Ureter (tissue), 1 donor: ENCODE measurements around the gene SCLT1. TPM values are rescaled to one million over a fixed set of nuclear protein-coding genes. Genes with fewer than 3 reads are reported as not detected.
"Not testable (repeated sequence)": the region's sequence is repeated elsewhere in the genome, so short reads cannot be mapped to it uniquely, and the experiment has no call there.

Source experiments
- DNase-seq: peaks from one replicate; pipeline ENCODE4 v3.0.0-alpha.2; 2020; ENCODE audit warnings: low spot score
- total RNA-seq: library from RNA; stranded (reverse); gene quantifications from one replicate; pipeline ENCODE4 v1.2.4, GENCODE V29; 2023
- donor health status: DM: yes; HTN: yes; CAD: no.

The SCLT1 gene
- total RNA-seq, 1 donor from 2014 or later, result 21.7 TPM

GRCh38 chr4:129069537-129069936 is 23.8 kb downstream of the SCLT1 start:
- not testable (repeated sequence) for DNase-seq

GRCh38 chr4:129064717-129065116 is 28.6 kb downstream of the SCLT1 start:
- DNase-seq, result no peak

DNA sequence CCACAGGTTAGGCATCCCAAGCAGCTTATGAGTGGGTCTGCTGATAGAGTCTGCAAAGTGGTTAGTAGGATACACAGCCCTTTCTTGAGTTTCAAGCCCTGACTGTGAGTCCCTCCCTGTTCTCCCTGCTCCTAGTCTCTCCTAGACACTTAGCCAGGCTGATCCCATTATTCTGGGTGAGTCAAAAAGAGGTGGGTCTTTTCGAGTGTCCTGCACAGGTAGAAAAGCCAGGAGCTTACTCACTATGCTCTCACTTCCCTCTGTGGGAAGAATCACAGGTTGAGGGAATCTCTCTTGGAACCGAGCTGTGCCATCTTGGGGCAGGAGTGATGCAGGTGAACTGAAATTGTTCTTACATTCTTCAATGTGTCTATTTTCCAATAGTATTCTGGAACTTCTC is 29.7 kb downstream of the SCLT1 start:
- DNase-seq, result no peak

DNA sequence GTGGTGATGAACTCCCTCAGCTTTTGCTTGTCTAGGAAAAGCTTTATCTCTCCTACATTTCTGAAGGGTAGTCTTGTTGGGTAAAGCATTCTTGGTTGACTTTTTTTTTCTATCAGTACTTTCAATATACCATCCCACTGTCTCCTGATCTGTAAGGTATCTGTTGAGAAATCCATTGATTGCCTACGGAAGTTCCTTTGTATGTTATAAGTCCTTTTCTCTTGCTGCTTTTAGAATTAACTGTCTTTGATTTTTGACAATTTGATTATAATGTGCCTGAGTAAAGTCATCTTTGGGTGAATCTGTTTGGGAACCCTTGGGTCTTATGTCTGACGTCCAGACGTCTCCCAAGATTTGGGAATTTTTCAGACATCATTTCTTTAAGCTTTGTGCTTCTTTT is 30.8 kb downstream of the SCLT1 start:
- DNase-seq, result no peak

DNA sequence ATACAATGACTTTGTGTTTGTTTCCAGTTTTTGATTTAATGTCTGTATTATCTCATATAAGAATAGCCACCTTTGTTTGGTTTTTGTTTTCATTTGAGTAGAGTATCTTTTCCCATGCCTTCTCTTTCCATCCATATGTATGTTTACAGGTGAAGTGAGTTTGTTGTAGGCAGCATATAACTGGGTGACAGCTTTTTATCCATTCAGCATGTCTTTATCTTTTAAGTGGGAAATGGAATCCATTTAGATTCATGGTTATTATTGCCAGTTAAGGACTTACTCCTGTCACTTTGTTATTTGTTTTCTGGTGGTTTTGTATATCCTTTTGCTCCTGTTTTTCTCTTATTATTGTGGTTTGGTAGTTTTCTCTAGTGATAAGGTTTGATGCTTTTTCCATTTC is 34.3 kb downstream of the SCLT1 start:
- DNase-seq, result no peak

- no peak for DNase-seq
Observed at GRCh38 chr4:129046055-129046959, 47.0 kb downstream of the SCLT1 start.

- DNase-seq, result no peak
Observed at GRCh38 chr4:129043523-129043922, 49.8 kb downstream of the SCLT1 start.

GRCh38 chr4:129040471-129040870 is 52.9 kb downstream of the SCLT1 start:
- no peak for DNase-seq

DNA sequence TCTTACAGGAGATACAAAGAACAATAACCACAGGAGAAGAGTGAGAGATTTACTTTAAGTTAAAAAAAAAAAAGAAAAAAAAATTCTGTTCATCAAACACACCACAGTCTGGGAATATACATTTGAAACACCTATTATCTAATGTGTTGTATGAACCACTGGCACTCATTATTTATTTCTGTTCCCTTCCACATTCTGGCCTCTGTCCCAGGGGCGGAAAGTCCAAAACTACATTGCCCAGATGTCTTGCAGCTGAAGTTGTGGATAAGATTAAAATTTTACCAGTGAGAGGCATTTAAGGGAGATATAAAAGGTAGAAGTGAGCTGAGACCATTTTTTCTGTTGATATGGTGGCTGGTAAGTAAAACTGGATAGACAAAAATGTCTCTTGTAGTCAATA is 56.2 kb downstream of the SCLT1 start:
- no peak for DNase-seq

DNA sequence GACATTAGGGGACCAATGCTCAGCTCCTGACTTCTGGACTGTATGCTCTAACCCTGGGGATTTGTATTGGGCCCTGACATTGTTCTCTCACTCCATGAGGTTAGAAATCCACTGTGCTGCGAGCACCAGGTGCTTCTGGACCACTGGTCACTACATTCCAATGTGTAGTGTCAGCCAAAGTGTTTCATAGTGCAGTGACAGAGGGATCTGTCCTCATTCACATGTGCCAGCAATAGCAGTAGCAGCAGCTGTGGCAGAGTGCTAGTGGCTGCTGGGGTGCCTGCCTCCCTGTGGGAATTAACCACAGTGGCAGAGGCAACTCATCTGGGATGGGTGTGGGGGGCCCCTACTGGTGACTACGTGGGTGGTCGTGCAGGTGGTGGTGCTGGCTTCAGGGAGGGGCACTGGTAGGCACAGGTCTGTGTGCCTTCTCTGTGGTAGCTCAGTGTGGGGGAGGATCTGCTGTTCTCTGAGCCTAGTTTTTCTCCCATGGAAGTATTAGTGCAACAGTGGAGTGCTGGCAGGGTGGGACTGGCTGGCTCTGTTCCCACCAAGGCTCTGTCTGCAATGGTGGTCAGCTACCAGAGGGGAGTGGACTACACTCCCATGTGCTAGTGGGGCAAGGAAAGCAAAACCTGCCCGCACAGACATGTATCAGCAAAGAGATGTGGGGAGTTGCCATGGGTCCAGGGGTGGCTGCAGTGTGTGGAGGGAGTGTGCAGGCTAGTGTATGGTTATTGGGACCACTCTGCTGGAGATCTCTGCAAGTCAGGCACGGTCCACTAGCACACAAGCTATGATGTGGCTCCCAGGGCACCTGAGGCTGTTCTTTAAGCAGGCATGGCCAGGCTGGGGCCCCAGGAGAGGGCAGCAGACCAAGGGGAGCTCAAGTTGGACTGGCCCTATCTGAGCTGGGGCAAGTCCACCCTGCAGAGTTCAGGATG is 78.5 kb downstream of the SCLT1 start:
- DNase-seq, result no peak

DNA sequence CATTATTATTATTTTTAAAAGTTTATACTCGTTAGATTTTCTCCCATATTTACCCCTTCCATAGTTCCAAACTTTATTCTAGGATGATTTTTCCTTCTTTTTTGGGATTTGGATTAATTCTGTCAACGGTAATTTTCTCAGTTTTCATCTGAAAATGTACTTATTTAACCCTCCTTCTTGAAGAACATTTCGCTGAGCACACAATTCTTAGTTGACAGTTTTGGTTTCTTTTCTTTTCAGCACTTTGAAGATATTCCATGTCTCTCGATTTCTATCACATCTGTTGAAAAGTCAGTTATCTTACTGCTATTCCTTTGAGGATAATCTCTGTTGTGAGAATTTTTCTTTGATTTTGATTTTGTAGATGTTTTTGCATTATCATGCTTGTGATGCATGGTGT is 85.2 kb downstream of the SCLT1 start:
- no peak for DNase-seq

DNA sequence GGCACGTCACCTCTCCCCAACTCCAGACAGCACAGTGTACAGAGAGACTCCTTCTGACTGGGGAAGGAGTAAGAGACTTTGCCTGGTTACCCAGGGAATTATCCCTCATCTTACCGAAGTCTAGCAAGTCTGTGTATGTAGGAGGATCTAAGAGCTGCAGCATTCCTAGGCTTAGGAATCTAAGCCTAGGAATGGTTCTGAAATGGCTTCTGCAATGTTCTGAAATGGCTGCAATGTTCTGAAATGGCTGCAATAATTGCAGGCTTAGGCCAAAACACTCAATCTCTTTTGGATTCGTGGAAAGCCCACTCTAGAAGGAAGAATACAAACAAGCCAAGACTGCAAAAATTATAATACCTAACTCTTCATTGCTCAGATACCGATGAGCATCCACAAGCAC is 106.4 kb downstream of the SCLT1 start:
- no peak for DNase-seq

DNA sequence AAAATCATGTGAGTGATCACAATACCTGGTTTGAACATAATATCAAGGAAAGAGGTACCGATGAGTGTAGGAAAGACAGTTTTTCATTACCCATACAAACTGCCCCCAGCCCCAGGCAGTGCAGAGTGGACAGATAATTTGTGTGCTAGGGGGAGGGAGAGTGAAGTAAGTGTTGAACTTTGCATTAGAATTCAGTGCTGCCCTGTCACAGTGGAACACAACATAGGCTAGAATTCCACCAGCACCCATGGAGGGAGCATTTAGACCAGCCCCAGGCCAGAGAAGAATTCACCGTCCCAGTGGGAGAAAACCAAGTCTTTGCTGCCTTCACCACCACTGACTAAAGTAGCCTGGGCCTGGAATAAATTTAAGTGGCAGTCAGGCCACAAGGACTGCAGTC is 107.3 kb downstream of the SCLT1 start:
- no peak for DNase-seq

DNA sequence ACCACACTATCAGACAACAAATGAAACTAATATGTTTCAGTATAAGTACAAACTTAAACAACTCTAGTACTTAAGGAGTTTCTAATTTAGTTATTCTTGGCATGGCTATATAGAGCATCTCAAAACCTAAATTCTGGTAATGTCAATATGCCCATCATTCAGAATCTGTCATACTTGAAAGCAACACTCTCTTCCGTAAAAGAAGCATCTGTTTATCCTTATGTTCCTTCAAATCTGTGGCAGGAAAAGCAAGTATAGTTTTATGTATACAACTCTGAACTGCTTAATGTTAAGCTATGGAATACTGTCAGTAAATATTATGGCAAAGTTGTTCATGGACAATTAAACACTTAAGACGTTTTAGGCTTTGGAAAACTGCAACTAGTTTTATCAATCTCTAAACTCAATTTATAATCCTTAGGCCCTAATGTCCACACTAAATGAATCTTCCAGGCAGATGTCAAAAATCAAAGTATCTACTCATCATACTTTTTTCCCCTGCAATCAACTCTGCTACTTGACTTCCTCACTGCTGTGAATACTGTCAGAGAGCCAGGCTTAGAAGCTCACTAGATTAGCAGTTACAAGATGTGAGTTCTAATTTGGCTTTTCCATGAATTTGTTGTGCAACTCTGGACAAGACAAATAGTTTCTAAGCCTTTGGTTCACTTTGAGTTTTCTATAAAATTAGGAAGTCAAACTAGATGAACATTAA is 109.4 kb downstream of the SCLT1 start:
- DNase-seq, result no peak

DNA sequence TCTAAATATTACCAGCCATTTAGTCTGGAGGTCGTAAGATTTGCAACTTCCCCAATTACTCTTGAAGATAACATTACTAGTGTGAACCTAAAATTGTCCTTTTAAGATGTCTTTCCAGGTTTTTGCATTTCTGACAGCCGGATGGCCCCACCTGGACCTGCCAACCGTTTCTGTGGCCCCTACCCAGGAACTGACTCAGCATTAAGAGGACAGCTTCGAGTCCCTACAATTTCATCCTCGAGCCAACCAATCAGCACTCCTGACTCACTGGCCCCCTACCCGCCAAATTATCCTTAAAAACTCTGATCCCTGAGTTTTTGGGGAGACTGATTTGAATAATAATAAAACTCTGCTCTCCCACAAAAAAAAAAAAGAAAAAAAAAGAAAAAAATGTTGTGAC is 112.0 kb downstream of the SCLT1 start:
- DNase-seq, result no peak

DNA sequence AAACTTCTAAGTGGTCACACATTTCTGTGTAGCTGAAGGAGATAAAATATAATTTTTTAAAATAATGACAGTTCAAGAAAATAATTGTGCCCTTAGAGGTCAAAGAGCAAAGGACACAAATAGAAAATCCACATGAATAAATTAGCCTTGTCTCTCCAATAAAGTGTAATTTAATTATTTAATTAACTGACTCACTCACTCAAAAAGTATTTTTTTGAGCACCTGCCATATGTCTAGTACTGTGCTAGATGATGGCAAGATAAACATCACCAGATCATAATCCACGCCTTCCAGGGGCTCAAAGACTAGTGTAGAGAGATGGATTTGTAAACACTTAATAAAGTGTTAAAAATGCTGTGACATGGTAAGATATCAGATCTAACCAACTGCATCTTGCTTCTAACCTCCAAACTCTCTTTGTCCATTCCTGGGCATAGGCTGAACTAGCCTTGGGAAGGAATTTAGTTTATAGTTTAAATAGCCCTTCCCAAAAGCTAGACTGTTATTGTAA is 112.5 kb downstream of the SCLT1 start:
- DNase-seq, result no peak

DNA sequence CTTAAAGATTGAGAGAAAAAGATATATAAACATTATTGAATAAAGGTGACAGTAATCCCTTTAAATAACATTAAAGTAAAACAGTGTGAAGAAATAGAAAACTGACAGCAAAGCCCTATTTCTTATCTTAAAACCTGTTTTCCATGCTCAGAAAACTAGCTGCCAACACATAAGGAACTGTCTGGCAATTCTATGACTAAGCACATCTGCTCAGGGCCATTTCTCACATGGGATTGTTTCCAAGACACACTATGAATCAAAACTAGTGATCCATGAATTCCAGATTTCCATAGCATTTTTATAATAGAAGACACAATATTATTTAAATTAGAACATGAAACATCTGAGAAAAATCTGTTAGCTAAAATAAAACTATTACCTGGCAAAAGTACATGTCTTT is 113.4 kb downstream of the SCLT1 start:
- DNase-seq, result no peak

GRCh38 chr4:128978985-128979384 is 114.4 kb downstream of the SCLT1 start:
- no peak for DNase-seq

GRCh38 chr4:128974136-128974581 is 119.2 kb downstream of the SCLT1 start:
- DNase-seq, result no peak

GRCh38 chr4:128973384-128973783 is 120.0 kb downstream of the SCLT1 start:
- no peak for DNase-seq

DNA sequence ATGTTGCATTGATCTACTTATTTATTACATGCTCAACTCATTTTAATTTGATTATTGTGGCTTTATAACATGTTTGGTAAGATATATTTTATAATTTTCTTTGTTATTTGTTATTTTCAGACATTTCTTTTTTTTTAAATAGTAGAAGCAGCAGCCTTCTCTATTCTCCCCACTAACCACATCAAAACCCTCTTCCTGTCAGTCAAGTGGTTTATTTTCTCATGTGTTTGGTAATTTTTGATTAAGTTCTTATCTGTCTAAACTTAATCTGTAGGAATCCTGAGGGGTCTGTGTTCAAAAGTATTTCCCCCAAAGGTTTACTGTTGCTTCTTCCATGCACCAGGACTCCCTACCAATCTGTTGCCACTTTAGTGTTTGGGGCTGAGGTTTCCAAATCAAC is 131.9 kb downstream of the SCLT1 start:
- DNase-seq, result no peak

- no peak for DNase-seq
Observed at GRCh38 chr4:128958194-128958593, 135.1 kb downstream of the SCLT1 start.
